Measurements from ENCODE around the gene SEC14L2.
"Not testable (repeated sequence)": the region's sequence is repeated elsewhere in the genome, so short reads cannot be mapped to it uniquely, and the experiment has no call there.

SEC14L2 gene

GRCh38 chr22:30453731-30454510 lies 57.1 kb downstream of the SEC14L2 start:
- no peak for DNase-seq (ENCODE audit: low read depth, low spot score)
- CTCF ChIA-PET, result interaction anchor here (0.9 to 10.7 kb wide), 2 partner anchors 11 to 31 kb away, joined by 3 to 88 read pairs; no protein-coding TSS in a partner anchor
- no peak overlapping the region for H3K4me3 ChIP-seq (ENCODE audit: low read depth, low read length)
- POLR2A ChIA-PET, result no interaction called here
- no peak for TF ChIP-seq CTCF (IDR thresholded peaks at IDR 0.05; ENCODE audit: insufficient read depth, low read length, missing control alignments)

GRCh38 chr22:30455075-30455840 lies 58.4 kb downstream of the SEC14L2 start:
- TF ChIP-seq CTCF (IDR thresholded peaks at IDR 0.05; ENCODE audit: insufficient read depth, low read length, missing control alignments), result no peak

GRCh38 chr22:30457981-30458380 lies 61.2 kb downstream of the SEC14L2 start:
- ChIA-PET CTCF (interaction anchor here (1.0 to 3.1 kb wide), 3 partner anchors 11 to 28 kb away, joined by 3 to 16 read pairs (median 7); no protein-coding TSS in a partner anchor), POLR2A (no interaction called here)
- no peak for TF ChIP-seq CTCF (IDR thresholded peaks at IDR 0.05; ENCODE audit: insufficient read depth, low read length, missing control alignments)
- H3K4me3 ChIP-seq (ENCODE audit: low read depth, low read length), result no peak overlapping the region
- no peak for DNase-seq (ENCODE audit: low read depth, low spot score)

More at GRCh38 chr22:30455075-30455840, 58.4 kb downstream of the SEC14L2 start:
- H3K4me3 ChIP-seq (ENCODE audit: low read depth, low read length), result no peak overlapping the region
- CTCF ChIA-PET, result interaction anchor here (1.0 to 3.1 kb wide), 2 partner anchors 9 to 29 kb away, joined by 3 to 16 read pairs; no protein-coding TSS in a partner anchor
- POLR2A ChIA-PET, result no interaction called here
- no peak for DNase-seq (ENCODE audit: low read depth, low spot score)

GRCh38 chr22:30459181-30460052 lies 62.6 kb downstream of the SEC14L2 start:
- DNase-seq (ENCODE audit: low read depth, low spot score), result no peak
- CTCF ChIA-PET, result interaction anchor here (1.0 to 1.3 kb wide), 3 partner anchors 9 to 28 kb away, joined by 3 read pairs; no protein-coding TSS in a partner anchor
- POLR2A ChIA-PET, result no interaction called here
- no peak for TF ChIP-seq CTCF (IDR thresholded peaks at IDR 0.05; ENCODE audit: insufficient read depth, low read length, missing control alignments)
- H3K4me3 ChIP-seq (ENCODE audit: low read depth, low read length), result no peak overlapping the region

- DNase-seq (ENCODE audit: low read depth, low spot score), result no peak
These were observed 63.3 kb downstream of the SEC14L2 start for GRCh38 chr22:30460147-30460546.

GRCh38 chr22:30460555-30460954 lies 63.7 kb downstream of the SEC14L2 start:
- CTCF ChIA-PET, POLR2A ChIA-PET: not testable (repeated sequence)

More at GRCh38 chr22:30460147-30460546, 63.3 kb downstream of the SEC14L2 start:
- POLR2A ChIA-PET, result no interaction called here
- H3K4me3 ChIP-seq (ENCODE audit: low read depth, low read length), result no peak overlapping the region
- TF ChIP-seq CTCF (IDR thresholded peaks at IDR 0.05; ENCODE audit: insufficient read depth, low read length, missing control alignments), result no peak
- CTCF ChIA-PET, result interaction anchor here (1.2 kb wide), 1 partner anchor 27 kb away, joined by 3 read pairs; no protein-coding TSS in a partner anchor

More at GRCh38 chr22:30460555-30460954, 63.7 kb downstream of the SEC14L2 start:
- DNase-seq (ENCODE audit: low read depth, low spot score); H3K4me3 ChIP-seq (ENCODE audit: low read depth, low read length): not testable (repeated sequence)

Measured in AG04449 (cell line).